Measurements from ENCODE around the gene GDPGP1.
"Not testable (repeated sequence)": the region's sequence is repeated elsewhere in the genome, so short reads cannot be mapped to it uniquely, and the experiment has no call there.

The GDPGP1 gene, protein sequence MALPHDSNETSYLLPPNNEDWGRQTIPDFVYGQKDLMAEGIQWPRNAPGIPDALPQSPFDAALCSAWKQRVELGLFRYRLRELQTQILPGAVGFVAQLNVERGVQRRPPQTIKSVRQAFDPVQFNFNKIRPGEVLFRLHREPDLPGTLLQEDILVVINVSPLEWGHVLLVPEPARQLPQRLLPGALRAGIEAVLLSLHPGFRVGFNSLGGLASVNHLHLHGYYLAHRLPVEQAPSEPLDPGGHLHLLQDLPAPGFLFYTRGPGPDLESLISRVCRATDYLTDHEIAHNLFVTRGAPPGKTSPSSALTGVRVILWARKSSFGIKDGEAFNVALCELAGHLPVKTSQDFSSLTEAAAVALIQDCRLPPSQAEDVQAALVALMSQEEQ

GRCh38 chr15:90234096-90234988 lies at the start of gene GDPGP1:
Gene GDPGP1, plus strand, starts transcription at chr15:90234209. Its CDS starts 6,700 bp downstream, at chr15:90240909.
- no peak for TF ChIP-seq CTCF (IDR thresholded peaks at IDR 0.05; ENCODE audit: extremely low read depth, missing control alignments)
- no peak for DNase-seq (ENCODE audit: low spot score)

DNA sequence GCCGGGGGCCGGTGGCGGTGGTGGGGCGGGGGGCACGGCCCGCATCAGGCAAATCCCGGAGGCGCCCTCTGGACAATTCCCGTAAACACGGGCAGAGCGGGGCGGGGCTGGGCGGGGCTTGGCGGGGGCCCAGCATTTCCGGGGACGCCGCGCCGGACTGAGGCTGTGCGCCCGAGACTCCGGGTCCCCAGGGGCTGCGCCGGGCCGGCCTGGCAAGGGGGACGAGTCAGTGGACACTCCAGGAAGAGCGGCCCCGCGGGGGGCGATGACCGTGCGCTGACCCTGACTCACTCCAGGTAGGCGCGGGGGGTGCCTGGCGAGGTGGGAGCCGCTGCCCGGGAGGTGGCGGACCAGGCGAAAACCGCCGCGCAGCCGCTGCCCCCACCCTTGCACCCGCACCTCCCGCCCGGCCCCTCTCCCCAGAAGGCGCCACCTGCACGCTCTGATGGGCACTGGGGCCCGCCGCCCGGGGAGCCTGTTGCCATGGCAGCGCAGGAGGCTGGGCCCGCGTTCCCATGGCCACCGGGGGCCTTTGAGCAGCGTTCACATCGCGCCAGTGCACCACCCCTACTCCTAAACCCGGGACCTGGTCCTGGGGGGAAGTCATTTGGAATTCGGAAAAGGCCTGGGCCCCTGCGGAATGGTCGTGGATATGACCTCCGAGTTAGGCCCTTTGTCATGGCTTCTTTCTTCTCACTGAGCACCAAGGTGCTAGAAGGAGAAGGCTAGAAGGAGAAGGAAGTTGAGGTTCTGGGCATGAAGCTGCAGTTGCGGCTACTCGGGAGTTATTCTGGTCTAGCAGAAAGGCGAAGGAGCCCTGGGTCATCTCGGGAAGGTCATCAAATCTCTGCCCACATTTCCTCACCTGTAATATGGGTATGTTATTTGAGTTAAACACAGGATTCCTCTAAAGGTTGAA lies 49.0 kb upstream of the GDPGP1 start:
- TF ChIP-seq CTCF (IDR thresholded peaks at IDR 0.05; ENCODE audit: extremely low read depth, missing control alignments): no peak
- peak; percentile 86 for DNase-seq (ENCODE audit: low spot score)

GRCh38 chr15:90187257-90187868 lies 46.6 kb upstream of the GDPGP1 start:
- TF ChIP-seq CTCF (IDR thresholded peaks at IDR 0.05; ENCODE audit: extremely low read depth, missing control alignments): no peak

DNA sequence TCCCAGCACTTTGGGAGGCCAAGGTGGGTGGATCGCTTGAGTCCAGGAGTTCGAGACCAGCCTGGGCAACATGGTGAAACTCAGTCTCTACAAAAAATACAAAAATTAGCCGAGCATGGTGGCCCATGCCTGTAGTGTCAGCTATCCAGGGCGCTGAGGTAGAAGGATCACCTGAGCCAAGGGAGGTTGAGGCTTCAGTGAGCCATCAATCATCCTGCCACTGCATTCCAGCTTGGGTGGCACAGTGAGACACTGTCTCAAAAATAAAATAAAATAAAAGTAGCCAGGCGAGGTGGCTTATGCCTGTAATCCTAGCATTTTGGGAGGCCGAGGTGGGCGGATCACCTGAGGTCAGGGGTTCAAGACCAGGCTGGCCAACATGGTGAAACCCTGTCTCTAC lies 45.9 kb upstream of the GDPGP1 start:
- not testable (repeated sequence) for DNase-seq (ENCODE audit: low spot score)

More at GRCh38 chr15:90187257-90187868, 46.6 kb upstream of the GDPGP1 start:
- no peak for DNase-seq (ENCODE audit: low spot score)

DNA sequence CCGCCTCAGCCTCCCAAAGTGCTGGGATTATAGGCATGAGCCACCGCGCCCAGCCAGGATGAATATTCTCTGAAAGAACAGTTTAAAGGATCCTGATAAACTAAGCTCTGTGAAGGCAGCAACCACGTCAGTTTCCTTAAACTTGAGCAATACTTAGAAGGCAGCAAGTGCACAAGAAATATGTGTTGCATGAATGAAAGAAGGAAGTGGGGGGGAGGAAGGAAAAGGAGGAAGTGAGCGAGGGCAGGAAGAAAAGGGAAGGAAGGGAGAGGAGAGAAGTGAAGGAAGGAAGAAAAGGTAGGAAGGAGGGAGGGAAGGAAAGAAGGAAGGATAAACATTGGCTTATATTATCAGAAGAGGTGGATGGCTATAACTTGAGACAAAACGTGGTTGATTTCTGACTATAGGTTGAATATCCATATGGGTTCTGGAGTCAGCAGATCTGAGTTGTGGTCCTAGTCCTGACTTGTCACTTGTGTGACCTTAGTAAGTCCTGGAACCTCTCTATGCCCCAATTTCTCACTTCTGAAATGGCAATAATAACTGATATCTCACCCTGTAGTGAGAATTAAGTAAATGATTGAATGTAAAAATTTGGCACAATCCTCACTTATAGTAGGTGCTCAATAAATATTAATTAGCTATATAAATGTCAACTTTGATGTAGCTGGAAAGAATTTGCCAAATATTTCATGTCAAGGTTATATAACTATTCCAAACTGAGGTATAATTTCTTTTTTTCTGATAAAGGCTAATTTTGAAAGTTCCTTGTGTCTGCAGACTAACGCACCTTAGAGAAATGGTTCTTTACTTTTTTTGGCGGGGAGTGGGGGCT lies 44.9 kb upstream of the GDPGP1 start:
- no peak for DNase-seq (ENCODE audit: low spot score)
- no peak for TF ChIP-seq CTCF (IDR thresholded peaks at IDR 0.05; ENCODE audit: extremely low read depth, missing control alignments)

GRCh38 chr15:90189781-90190467 lies 44.1 kb upstream of the GDPGP1 start:
- TF ChIP-seq CTCF (IDR thresholded peaks at IDR 0.05; ENCODE audit: extremely low read depth, missing control alignments): no peak
- no peak for DNase-seq (ENCODE audit: low spot score)
